HG02938 (cell line): ENCODE data around the gene CIAO3.
A peak's percentile ranks its signal among the peaks of the same experiment; 100 is the strongest.
"Not testable (repeated sequence)": the region's sequence is repeated elsewhere in the genome, so short reads cannot be mapped to it uniquely, and the experiment has no call there.

ENCODE experiments used
- ATAC-seq: cut with Tn5 transposase; IDR thresholded peaks from one replicate; pipeline ENCODE4 v1.9.1; 2021; ENCODE audit warnings: mild to moderate bottlenecking, moderate library complexity; ENCODE audit not compliant: unreplicated experiment

CIAO3 gene

GRCh38 chr16:694863-695354 is 45.9 kb downstream of the CIAO3 start:
- no peak for ATAC-seq

- ATAC-seq, result no peak
Observed at GRCh38 chr16:694187-694862, 46.5 kb downstream of the CIAO3 start.

- no peak for ATAC-seq
Observed at GRCh38 chr16:693766-694165, 47.0 kb downstream of the CIAO3 start.

GRCh38 chr16:693364-693763 is 47.4 kb downstream of the CIAO3 start:
- ATAC-seq, result no peak

- ATAC-seq, result no peak
Observed at GRCh38 chr16:692356-693108, 48.3 kb downstream of the CIAO3 start.

GRCh38 chr16:691242-691641 is 49.6 kb downstream of the CIAO3 start:
- not testable (repeated sequence) for ATAC-seq

GRCh38 chr16:689175-689897 is 51.5 kb downstream of the CIAO3 start:
- ATAC-seq, result no peak

GRCh38 chr16:687499-687898 is 53.3 kb downstream of the CIAO3 start:
- no peak for ATAC-seq

- ATAC-seq, result no peak
Observed at GRCh38 chr16:686459-687260, 54.1 kb downstream of the CIAO3 start.

- no peak for ATAC-seq
Observed at GRCh38 chr16:685967-686366, 54.8 kb downstream of the CIAO3 start.

GRCh38 chr16:684961-685696 is 55.7 kb downstream of the CIAO3 start:
- ATAC-seq, result no peak

- peak; percentile 54 for ATAC-seq
Observed at GRCh38 chr16:684071-684794, 56.6 kb downstream of the CIAO3 start, which contains the start of gene JMJD8. Gene JMJD8 (minus strand): TSS chr16:684334. CDS start chr16:684319, 15 bp downstream.

- ATAC-seq, result peak; percentile 6
Observed at GRCh38 chr16:683396-684070, 57.3 kb downstream of the CIAO3 start.

- no peak for ATAC-seq
Observed at GRCh38 chr16:682493-683395, 58.1 kb downstream of the CIAO3 start.

GRCh38 chr16:681746-682427 is 58.9 kb downstream of the CIAO3 start:
- no peak for ATAC-seq

GRCh38 chr16:680967-681745 is 59.6 kb downstream of the CIAO3 start:
- no peak for ATAC-seq

GRCh38 chr16:680625-680945 is 60.2 kb downstream of the CIAO3 start:
- no peak for ATAC-seq
